Activated naive CD4-positive, alpha-beta T cell treated with anti-CD3 and anti-CD28 coated beads, Interleukin-2, amount 10 ng/mL, durations not matched to agents 7 days and 5 days (primary cell): Measurements from ENCODE around the gene PKHD1.

Experiments used
- CTCF ChIA-PET: fragments of 350-600 bp; sonication (Branson Sonifier 250); formaldehyde crosslinking; loops from one replicate; lab custom pipeline; 2021; ENCODE audit warnings: antibody characterized with exemption; lab: Charles Lee
- DNase-seq: peaks from one replicate; pipeline ENCODE4 v3.0.0-alpha.2; 2020
- H3K27ac Mint-ChIP-seq: one replicate; pipeline ENCODE4 v1.8.0; 2021; ENCODE audit warnings: mild to moderate bottlenecking, moderate library complexity, mixed read lengths
- H3K27me3 Mint-ChIP-seq: one replicate; pipeline ENCODE4 v1.8.0; 2021; ENCODE audit warnings: mild to moderate bottlenecking, mixed read lengths
- H3K36me3 Mint-ChIP-seq: one replicate; pipeline ENCODE4 v1.8.0; 2021; ENCODE audit warnings: mixed read lengths
- H3K4me1 Mint-ChIP-seq: one replicate; pipeline ENCODE4 v1.8.0; 2021; ENCODE audit warnings: mixed read lengths
- H3K4me3 Mint-ChIP-seq: one replicate; pipeline ENCODE4 v1.8.0; 2021; ENCODE audit warnings: mild to moderate bottlenecking, moderate library complexity, mixed read lengths
- H3K9me3 Mint-ChIP-seq: one replicate; pipeline ENCODE4 v1.8.0; 2021; ENCODE audit warnings: mixed read lengths

The PKHD1 gene

DNA sequence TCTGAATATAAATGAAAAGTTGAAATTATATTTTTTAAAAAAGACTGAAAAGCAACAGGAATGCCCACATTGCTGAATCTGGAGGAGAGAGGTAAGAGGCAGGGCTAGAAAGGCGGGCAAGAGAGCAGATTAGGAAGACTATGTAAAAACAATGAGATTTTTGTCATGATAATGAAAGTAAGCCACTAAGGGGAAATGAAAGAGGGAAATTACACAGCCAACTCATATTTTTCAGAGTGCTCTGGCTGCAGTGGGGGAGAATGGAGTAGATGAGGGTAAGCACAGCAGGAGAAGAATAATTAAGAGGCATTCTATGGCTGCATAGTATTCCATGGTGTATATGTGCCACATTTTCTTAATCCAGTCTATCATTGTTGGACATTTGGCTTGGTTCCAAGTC lies 281.9 kb downstream of the PKHD1 start:
- Mint-ChIP-seq H3K27me3 (no peaks in the 10 kb centered on the region), H3K4me1 (no peaks in the 10 kb centered on the region), H3K9me3 (no peaks in the 10 kb centered on the region), H3K4me3 (no peak overlapping the region), H3K36me3 (no peaks in the 10 kb centered on the region), H3K27ac (no peak overlapping the region)
- DNase-seq, result no peak
- CTCF ChIA-PET, result no interaction called here

DNA sequence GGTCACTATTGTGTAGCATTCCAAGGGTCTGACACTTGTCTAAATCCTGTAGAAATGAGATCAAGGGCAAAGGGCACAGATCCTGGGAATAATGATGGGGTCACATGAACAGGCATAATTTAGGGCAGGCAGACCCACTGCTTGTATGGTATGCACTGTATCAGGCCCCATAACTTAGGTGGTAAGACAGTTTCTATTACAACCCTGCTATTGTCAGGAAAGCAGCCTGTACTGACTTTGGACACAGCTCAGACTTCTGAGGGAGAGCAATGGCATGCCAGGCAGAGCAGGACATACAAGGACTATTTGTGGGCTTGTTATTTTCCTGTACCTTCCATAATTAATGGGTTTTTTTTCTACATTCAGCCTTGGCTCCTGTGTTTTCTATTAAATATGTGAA lies 286.8 kb downstream of the PKHD1 start:
- Mint-ChIP-seq H3K4me1 (no peaks in the 10 kb centered on the region), H3K27me3 (no peaks in the 10 kb centered on the region), H3K36me3 (no peaks in the 10 kb centered on the region), H3K9me3 (peaks cover 5% of the 10 kb centered on the region), H3K4me3 (no peak overlapping the region), H3K27ac (no peak overlapping the region)
- CTCF ChIA-PET, result no interaction called here
- no peak for DNase-seq

DNA sequence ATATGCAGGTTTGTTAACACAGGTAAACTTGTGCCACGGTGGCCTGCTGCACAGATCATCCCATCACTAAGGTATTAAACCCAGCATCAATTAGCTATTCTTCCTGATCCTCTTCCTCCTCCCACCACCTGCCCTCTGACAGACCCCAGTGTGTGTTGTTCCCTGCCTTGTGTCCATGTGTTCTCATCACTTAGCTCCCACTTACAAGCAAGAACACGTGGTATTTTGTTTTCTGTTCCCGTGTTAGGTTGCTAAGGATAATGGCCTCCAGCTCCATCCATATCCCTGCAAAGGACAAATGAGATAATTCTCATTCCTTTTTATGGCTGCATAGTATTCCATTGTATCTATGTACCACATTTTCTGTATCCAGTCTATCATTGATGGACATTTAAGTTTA lies 294.0 kb downstream of the PKHD1 start:
- Mint-ChIP-seq H3K36me3 (no peaks in the 10 kb centered on the region), H3K4me3 (no peak overlapping the region), H3K9me3 (peaks cover 5% of the 10 kb centered on the region), H3K27ac (no peak overlapping the region), H3K4me1 (no peaks in the 10 kb centered on the region), H3K27me3 (no peaks in the 10 kb centered on the region)
- no peak for DNase-seq
- CTCF ChIA-PET, result interaction anchor here (0.6 kb wide), 1 partner anchor 19 kb away, joined by 3 read pairs; no protein-coding TSS in a partner anchor

DNA sequence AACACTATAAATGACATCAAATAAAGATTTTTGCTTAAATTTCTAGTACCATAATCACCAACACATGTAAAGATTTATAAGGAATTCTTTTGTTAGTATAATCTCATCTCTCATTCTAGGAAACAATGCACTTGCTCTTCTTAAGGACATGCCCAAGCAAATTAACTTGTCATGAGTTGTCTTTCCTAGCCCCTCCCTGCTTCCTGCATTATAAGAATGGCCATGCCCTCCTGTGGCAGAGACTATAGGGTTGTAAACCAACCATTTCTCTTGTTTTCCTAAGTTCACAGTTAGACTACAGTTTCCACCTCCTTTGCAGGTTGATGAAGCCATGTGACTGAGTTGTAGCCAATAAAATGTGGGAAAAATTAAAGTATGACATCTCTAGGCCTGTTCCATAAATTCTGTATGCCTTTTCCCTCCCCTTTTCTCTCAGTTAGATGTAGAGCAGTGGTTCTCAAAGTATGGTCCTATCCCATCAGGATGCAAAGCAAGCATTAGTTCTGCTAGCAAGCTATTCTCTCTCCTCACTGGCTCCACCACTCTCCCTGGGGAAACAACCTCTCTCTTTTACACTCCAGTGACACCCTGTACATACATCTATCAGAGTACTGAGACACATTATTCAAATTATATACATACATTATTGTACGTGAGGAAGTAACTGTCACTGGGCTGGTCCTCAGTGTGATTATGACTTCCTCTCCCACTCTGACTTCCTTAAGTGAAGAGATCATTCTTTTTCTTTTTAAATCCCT lies 295.0 kb downstream of the PKHD1 start:
- H3K27ac Mint-ChIP-seq, result no peak overlapping the region
- peaks cover 5% of the 10 kb centered on the region for H3K9me3 Mint-ChIP-seq
- no peak for DNase-seq
- H3K4me3 Mint-ChIP-seq, result no peak overlapping the region
- CTCF ChIA-PET, result no interaction called here
- H3K36me3 Mint-ChIP-seq, result no peaks in the 10 kb centered on the region
- no peaks in the 10 kb centered on the region for H3K27me3 Mint-ChIP-seq
- H3K4me1 Mint-ChIP-seq, result no peaks in the 10 kb centered on the region

DNA sequence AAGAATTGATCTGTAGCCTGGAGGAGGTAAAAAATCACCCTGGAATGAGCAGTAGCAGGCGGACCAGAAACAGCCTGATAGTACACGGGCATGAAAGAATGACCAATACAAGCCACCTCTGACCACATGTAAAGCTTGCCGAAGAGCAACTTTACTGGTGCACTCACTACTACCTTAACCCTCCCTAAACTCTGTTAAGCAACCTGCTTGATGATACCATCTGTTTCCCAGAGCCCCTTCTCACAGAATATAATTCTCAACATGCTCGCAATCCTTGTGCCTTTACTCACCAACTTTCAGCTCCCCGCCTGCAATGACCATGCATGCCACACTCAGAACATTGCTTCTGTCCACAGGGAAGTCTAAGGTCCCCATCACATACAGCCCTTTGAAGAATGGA lies 296.5 kb downstream of the PKHD1 start:
- Mint-ChIP-seq H3K4me3 (no peak overlapping the region), H3K36me3 (no peaks in the 10 kb centered on the region), H3K4me1 (no peaks in the 10 kb centered on the region), H3K27ac (no peak overlapping the region), H3K9me3 (peaks cover 2% of the 10 kb centered on the region), H3K27me3 (no peaks in the 10 kb centered on the region)
- CTCF ChIA-PET, result no interaction called here
- DNase-seq, result no peak

DNA sequence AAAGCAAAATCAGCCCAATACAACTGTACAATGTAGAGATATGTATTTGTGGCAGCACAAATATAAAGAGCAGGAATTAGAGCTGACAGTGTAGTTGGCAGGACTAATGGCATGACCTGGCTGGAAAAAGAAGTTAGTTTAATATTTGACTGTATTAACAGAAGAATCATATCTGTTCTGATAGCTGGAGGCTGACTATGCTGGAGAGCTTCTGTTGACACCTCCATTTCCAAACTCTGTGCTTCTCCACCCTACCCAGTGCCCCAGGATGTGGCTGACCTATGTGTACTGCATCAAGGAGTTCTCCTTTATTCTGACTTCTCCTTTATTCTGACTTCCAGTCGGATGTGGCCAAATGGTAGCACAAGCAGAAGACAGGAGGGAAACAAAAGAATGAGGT lies 299.3 kb downstream of the PKHD1 start:
- H3K4me1 Mint-ChIP-seq, result no peaks in the 10 kb centered on the region
- no peak overlapping the region for H3K27ac Mint-ChIP-seq
- no peaks in the 10 kb centered on the region for H3K36me3 Mint-ChIP-seq
- H3K4me3 Mint-ChIP-seq, result no peak overlapping the region
- CTCF ChIA-PET, result no interaction called here
- no peaks in the 10 kb centered on the region for H3K27me3 Mint-ChIP-seq
- no peaks in the 10 kb centered on the region for H3K9me3 Mint-ChIP-seq
- no peak for DNase-seq

DNA sequence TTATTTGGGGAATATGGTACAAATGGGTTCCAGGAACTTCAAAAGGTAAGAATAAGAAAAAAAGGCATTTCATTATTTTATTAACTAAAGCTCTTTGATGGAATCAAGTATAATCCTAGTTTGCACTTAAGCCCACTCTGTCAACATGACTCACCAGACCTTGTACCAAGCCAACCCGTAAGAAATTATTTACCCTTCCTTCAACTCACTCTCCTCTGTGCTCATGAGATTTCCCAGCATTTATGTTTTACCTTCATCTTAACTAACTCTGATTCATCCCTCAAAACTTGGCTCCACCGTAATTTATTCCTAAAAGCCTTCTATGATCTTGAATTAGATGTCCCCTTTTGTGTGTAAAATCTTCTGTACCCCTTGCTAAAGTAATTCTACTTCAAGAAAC lies 308.7 kb downstream of the PKHD1 start:
- no peaks in the 10 kb centered on the region for H3K9me3 Mint-ChIP-seq
- no peaks in the 10 kb centered on the region for H3K36me3 Mint-ChIP-seq
- H3K4me1 Mint-ChIP-seq, result no peaks in the 10 kb centered on the region
- no peak for DNase-seq
- no peak overlapping the region for H3K27ac Mint-ChIP-seq
- no peaks in the 10 kb centered on the region for H3K27me3 Mint-ChIP-seq
- H3K4me3 Mint-ChIP-seq, result no peak overlapping the region
- CTCF ChIA-PET, result no interaction called here

DNA sequence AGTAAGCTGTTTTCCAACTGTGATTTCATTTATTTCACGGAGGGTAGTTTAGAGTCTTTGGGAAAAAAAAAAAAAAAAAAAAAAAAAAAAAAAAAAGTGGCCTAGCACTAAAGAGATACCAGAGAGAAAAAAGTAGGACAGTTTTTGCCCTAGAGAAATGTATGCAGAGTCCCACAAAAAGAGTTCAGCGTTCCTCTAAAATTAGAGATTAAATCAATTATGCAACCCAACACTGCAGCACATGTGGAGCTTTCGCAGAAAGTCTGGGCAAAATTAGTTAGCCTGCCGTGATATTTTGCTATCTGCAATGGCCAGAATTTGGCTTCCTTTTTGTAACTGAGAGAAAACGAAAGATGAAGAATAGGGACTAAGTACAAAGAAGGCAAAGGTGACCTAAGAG lies 309.8 kb downstream of the PKHD1 start:
- Mint-ChIP-seq H3K9me3 (no peaks in the 10 kb centered on the region), H3K4me3 (no peak overlapping the region), H3K4me1 (no peaks in the 10 kb centered on the region), H3K27ac (no peak overlapping the region), H3K27me3 (no peaks in the 10 kb centered on the region), H3K36me3 (no peaks in the 10 kb centered on the region)
- DNase-seq, result no peak
- CTCF ChIA-PET, result no interaction called here

DNA sequence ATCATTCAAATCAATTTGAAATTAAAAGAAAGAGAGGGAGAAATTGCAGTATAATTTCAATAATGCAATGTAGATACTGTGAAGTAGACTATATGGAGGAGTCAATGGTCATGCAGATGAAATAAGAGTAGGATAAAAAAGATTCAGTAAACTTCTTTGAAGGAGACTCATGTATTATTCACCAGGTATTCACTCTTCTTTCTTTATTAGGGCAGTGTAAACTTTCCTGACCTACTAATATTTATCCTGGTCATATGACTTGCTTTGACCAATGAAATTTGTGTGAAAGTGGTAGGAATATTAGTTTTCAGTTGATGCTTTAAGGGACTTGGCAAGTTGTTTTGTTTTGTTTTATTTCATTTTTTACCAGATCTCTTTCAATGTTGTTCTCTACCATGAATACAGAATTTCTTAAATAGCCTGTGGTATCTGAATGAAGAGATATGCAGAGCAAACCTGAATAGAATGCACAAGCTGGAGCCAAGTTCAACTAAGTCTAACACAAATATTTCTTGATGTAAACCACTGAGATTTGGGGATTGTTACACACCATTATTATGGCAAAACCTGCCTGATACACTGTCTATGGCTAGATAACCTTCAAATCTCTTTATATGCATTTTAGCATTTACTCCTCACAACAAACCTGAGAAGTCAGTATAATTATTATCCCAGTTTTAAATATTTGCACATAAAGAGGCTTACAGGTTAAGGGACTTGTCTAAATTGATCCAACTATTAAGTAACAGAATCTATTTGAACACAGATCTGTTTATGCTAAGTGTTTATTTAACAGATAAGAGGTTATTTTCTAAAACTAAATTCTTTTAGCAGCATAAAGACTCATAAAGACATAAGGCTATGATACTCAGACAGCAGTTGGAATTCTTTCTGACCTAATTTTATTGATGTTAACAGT lies 311.2 kb downstream of the PKHD1 start:
- H3K9me3 Mint-ChIP-seq, result no peaks in the 10 kb centered on the region

DNA sequence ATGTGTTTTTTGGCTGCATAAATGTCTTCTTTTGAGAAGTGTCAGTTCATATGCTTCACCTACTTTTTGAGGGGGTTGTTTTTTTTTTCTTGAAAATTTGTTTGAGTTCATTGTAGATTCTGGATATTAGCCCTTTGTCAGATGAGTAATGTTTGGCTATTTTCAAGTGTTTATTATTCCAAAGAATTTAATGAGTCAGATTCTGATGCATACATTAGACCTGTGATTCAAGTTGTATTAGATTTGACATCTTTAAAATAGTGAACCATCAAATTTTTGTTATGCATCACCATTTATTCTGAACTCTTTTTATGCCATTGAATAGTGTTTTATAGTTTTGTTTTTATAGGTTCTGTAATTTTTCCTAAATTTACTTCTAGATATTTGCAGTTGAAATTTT lies 319.3 kb downstream of the PKHD1 start:
- no peak overlapping the region for H3K27ac Mint-ChIP-seq
- no peaks in the 10 kb centered on the region for H3K27me3 Mint-ChIP-seq
- no peaks in the 10 kb centered on the region for H3K4me1 Mint-ChIP-seq
- CTCF ChIA-PET, result no interaction called here
- DNase-seq, result no peak
- H3K36me3 Mint-ChIP-seq, result no peaks in the 10 kb centered on the region
- no peak overlapping the region for H3K4me3 Mint-ChIP-seq
- H3K9me3 Mint-ChIP-seq, result no peaks in the 10 kb centered on the region

More for the DNA sequence above, 311.2 kb downstream of the PKHD1 start:
- Mint-ChIP-seq H3K36me3 (no peaks in the 10 kb centered on the region), H3K27ac (no peak overlapping the region), H3K4me1 (no peaks in the 10 kb centered on the region), H3K27me3 (no peaks in the 10 kb centered on the region), H3K4me3 (no peak overlapping the region)
- CTCF ChIA-PET, result no interaction called here
- DNase-seq, result no peak

DNA sequence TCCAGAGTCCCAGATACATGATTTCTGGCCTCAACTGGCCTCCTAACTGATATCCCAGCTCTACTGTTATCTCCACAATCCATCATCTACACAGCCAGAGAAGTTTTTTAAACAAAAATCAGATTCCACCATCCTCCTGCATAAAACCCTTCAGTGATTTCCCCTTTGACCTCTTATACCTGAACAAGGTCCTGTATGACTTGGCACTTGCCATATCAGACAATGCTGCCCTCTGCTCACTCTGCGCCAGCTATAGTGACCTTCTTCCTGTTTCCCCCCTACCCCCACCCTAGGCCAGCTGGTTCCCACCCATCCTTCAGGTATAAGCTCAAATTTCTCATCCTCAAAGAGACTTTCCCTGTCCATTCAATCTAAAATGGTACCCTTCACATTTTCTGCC lies 322.2 kb downstream of the PKHD1 start:
- Mint-ChIP-seq H3K4me1 (no peaks in the 10 kb centered on the region), H3K36me3 (no peaks in the 10 kb centered on the region)
- CTCF ChIA-PET, result no interaction called here

DNA sequence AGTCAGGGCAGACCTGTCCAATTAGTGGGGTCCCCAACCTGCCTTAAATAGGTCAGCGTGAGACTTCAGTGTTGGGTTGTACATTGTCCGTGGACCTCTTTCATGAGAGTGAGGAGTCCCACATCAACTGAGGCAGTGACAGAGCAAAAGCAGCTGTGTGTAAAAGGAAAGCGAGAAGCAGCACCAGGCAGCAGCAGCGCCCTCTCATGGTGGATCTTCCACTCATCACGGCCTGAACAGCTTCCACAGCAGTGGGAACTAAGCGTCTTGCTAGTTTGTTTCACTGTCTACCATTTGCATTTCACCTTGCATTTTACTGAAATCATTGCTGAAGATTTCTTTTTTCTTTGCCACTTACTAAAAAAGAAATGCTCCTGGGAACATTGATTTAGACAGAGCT lies 333.8 kb downstream of the PKHD1 start:
- Mint-ChIP-seq H3K4me3 (no peak overlapping the region), H3K9me3 (no peaks in the 10 kb centered on the region), H3K27ac (no peak overlapping the region), H3K36me3 (no peaks in the 10 kb centered on the region), H3K27me3 (no peaks in the 10 kb centered on the region), H3K4me1 (no peaks in the 10 kb centered on the region)
- DNase-seq, result no peak
- CTCF ChIA-PET, result no interaction called here

More for the DNA sequence above, 322.2 kb downstream of the PKHD1 start:
- Mint-ChIP-seq H3K9me3 (no peaks in the 10 kb centered on the region), H3K27ac (no peak overlapping the region), H3K4me3 (no peak overlapping the region), H3K27me3 (no peaks in the 10 kb centered on the region)
- no peak for DNase-seq

DNA sequence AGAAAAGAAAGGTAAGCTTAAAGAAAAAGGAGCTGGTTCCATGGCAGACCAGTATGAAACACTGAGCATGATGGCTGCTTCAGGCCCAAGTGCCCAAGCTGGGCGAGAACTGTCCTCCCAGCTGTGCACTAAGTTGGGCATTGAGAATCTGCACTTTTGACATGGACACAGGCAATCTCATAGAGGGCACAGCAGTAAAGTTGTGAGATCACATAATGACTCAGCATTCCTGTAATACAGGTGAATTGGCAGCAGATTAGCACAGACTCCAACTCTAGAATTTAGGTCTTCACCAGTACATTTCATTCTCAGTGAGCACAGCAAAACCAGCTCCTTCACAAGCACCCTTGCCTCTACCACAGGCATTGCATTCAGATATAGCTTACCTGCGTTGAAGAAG lies 343.4 kb downstream of the PKHD1 start:
- no peak overlapping the region for H3K4me3 Mint-ChIP-seq
- peaks cover 3% of the 10 kb centered on the region for H3K9me3 Mint-ChIP-seq
- no peaks in the 10 kb centered on the region for H3K4me1 Mint-ChIP-seq
- no peak overlapping the region for H3K27ac Mint-ChIP-seq
- CTCF ChIA-PET, result no interaction called here
- H3K36me3 Mint-ChIP-seq, result no peaks in the 10 kb centered on the region
- no peak for DNase-seq
- H3K27me3 Mint-ChIP-seq, result no peaks in the 10 kb centered on the region

DNA sequence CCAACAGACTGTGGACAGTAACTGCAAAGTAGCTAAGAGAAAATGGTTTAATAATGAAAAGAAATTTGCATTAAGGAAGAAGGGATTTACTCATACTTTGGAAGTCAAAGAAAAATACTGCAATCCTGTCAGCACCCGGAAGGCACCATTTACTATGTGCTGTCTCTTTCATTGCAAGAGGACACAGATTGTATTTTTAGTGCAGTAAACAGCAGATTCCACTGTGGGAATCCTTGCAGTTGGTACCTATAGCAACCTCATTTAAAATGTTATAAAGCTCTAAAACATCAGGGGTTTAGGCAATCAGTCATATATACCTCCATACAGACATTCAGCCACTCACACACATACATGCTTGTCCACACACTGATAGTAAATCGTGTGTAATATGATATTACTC lies 346.8 kb downstream of the PKHD1 start:
- Mint-ChIP-seq H3K27ac (no peak overlapping the region), H3K36me3 (no peaks in the 10 kb centered on the region), H3K4me1 (no peaks in the 10 kb centered on the region), H3K4me3 (no peak overlapping the region), H3K27me3 (no peaks in the 10 kb centered on the region), H3K9me3 (peaks cover 3% of the 10 kb centered on the region)
- CTCF ChIA-PET, result no interaction called here
- no peak for DNase-seq

DNA sequence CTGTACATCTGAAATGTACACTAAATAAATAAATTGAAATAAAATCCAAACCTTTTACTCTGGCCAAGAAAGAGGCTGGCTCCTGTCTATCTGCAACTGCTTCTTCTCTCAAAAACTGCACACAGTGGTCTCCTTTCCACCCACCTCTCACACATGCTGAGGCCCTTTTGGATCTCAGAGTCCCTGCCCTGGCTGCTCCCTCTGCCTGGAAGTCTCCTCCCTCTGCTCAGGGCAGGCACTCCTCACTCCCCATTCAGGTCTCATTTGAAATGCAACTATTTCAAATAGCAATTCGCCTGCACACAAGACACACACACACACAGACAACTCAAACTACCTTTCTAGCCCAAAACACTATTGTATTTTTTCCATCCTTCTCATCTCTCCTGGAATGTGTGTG lies 348.8 kb downstream of the PKHD1 start:
- Mint-ChIP-seq H3K4me3 (no peak overlapping the region), H3K27me3 (no peaks in the 10 kb centered on the region), H3K36me3 (no peaks in the 10 kb centered on the region), H3K27ac (no peak overlapping the region), H3K9me3 (peaks cover 3% of the 10 kb centered on the region), H3K4me1 (no peaks in the 10 kb centered on the region)
- DNase-seq, result no peak
- CTCF ChIA-PET, result no interaction called here
